ENCODE data around the gene SLC35F2. TPM values are rescaled to one million over a fixed set of nuclear protein-coding genes. Genes with fewer than 3 reads are reported as not detected.
"Not testable (repeated sequence)": the region's sequence is repeated elsewhere in the genome, so short reads cannot be mapped to it uniquely, and the experiment has no call there.

The SLC35F2 gene
- total RNA-seq, result 10 to 100 TPM in 1 of 4 donors, 1 to 10 TPM in 3; 4.9 to 15.1 (median 8.8) TPM

GRCh38 chr11:107858217-107859070, at the start of gene SLC35F2:
SLC35F2 (minus strand) TSS chr11:107858787; CDS start chr11:107858767, 20 bp downstream.
- no peak for TF ChIP-seq CTCF (IDR thresholded peaks at IDR 0.05)
- DNase-seq (ENCODE audit: low spot score) (no peak), ATAC-seq (ENCODE audit: low FRiP score) (peak; percentile 71)

- no peak for ATAC-seq (ENCODE audit: low FRiP score)
- no peak for DNase-seq (ENCODE audit: low spot score)
- no peak for TF ChIP-seq CTCF (IDR thresholded peaks at IDR 0.05)
These were observed 49.6 kb upstream of the SLC35F2 start for GRCh38 chr11:107908211-107908610.

- DNase-seq (ENCODE audit: low spot score) (no peak), ATAC-seq (ENCODE audit: low FRiP score) (no peak)
- TF ChIP-seq CTCF (IDR thresholded peaks at IDR 0.05), result peak in 1 of 3 donors; percentile 27
These were observed 39.7 kb upstream of the SLC35F2 start for GRCh38 chr11:107898270-107898669.

GRCh38 chr11:107882095-107882820, 23.7 kb upstream of the SLC35F2 start:
- ATAC-seq (ENCODE audit: low FRiP score), result no peak
- no peak for DNase-seq (ENCODE audit: low spot score)
- TF ChIP-seq CTCF (IDR thresholded peaks at IDR 0.05), result no peak

- not testable (repeated sequence) for ATAC-seq (ENCODE audit: low FRiP score); DNase-seq (ENCODE audit: low spot score)
These were observed 22.9 kb upstream of the SLC35F2 start for GRCh38 chr11:107881471-107881870.

- TF ChIP-seq CTCF (IDR thresholded peaks at IDR 0.05), result no peak
These were observed 17.6 kb upstream of the SLC35F2 start for GRCh38 chr11:107876141-107876540.

GRCh38 chr11:107864591-107864990, 6.0 kb upstream of the SLC35F2 start:
- TF ChIP-seq CTCF (IDR thresholded peaks at IDR 0.05), result no peak
- DNase-seq (ENCODE audit: low spot score) (no peak), ATAC-seq (ENCODE audit: low FRiP score) (no peak)

More at GRCh38 chr11:107876141-107876540, 17.6 kb upstream of the SLC35F2 start:
- DNase-seq (ENCODE audit: low spot score) (no peak), ATAC-seq (ENCODE audit: low FRiP score) (no peak)
